Endometrial microvascular endothelial cells (primary cell): ENCODE data around the gene ZNF692. TPM values are rescaled to one million over a fixed set of nuclear protein-coding genes. Genes with fewer than 3 reads are reported as not detected.

ENCODE experiments used
- in situ Hi-C: cut with HindIII; loops from 2 replicates; pipeline ENCODE4 v1.10.0; 2017; ENCODE audit warnings: low sequenced_read_pairs, low pct_unique_long_range_greater_than_20kb; ENCODE audit errors: inconsistent ontology term
- total RNA-seq: library from RNA; depleted of rRNA; stranded (reverse); fragments of >200 nt; gene quantifications from one replicate; pipeline ENCODE4 v1.2.3, GENCODE V29; 2015; ENCODE audit errors: inconsistent ontology term

Gene ZNF692
- total RNA-seq, 1 donor from 2014 or later: 43.8 TPM

GRCh38 chr1:248852481-248853405 lies 6.1 kb downstream of the ZNF692 start:
- in situ Hi-C loops: no loop called here

GRCh38 chr1:248851390-248851789 lies 7.5 kb downstream of the ZNF692 start:
- in situ Hi-C loops: no loop called here

- in situ Hi-C loops: no loop called here
Observed at GRCh38 chr1:248850536-248851251, 8.2 kb downstream of the ZNF692 start.

GRCh38 chr1:248850124-248850523 lies 8.8 kb downstream of the ZNF692 start:
- in situ Hi-C loops: no loop called here

GRCh38 chr1:248849637-248850036 lies 9.2 kb downstream of the ZNF692 start:
- in situ Hi-C loops: no loop called here

- in situ Hi-C loops: no loop called here
Observed at GRCh38 chr1:248849152-248849551, 9.7 kb downstream of the ZNF692 start.

- in situ Hi-C loops: no loop called here
Observed at GRCh38 chr1:248848602-248849001, 10.3 kb downstream of the ZNF692 start.

GRCh38 chr1:248847956-248848561 lies 10.8 kb downstream of the ZNF692 start:
- in situ Hi-C loops: no loop called here

- in situ Hi-C loops: no loop called here
Observed at GRCh38 chr1:248847181-248847955, 11.5 kb downstream of the ZNF692 start.

GRCh38 chr1:248844526-248844925 lies 14.4 kb downstream of the ZNF692 start:
- in situ Hi-C loops: no loop called here

- in situ Hi-C loops: no loop called here
Observed at GRCh38 chr1:248843687-248844086, 15.2 kb downstream of the ZNF692 start.

- in situ Hi-C loops: no loop called here
Observed at GRCh38 chr1:248842781-248843331, 16.0 kb downstream of the ZNF692 start.

GRCh38 chr1:248841702-248842395 lies 17.0 kb downstream of the ZNF692 start:
- in situ Hi-C loops: no loop called here

- in situ Hi-C loops: no loop called here
Observed at GRCh38 chr1:248840946-248841345, 17.9 kb downstream of the ZNF692 start.

- in situ Hi-C loops: no loop called here
Observed at GRCh38 chr1:248839168-248839555, 19.7 kb downstream of the ZNF692 start.

GRCh38 chr1:248838357-248839167 lies 20.3 kb downstream of the ZNF692 start:
- in situ Hi-C loops: no loop called here

GRCh38 chr1:248837781-248838356 lies 21.0 kb downstream of the ZNF692 start, which contains the start of gene ZNF672:
TSS of gene ZNF672 (plus strand) at chr1:248838224. CDS start at chr1:248847275, 9,051 bp downstream.
- in situ Hi-C loops: no loop called here
